ENCODE results near the gene ANKRD40.

GRCh38 chr17:50682938-50683337 is 24.8 kb downstream of the ANKRD40 start:
- TF ChIP-seq CTCF (IDR thresholded peaks at IDR 0.05) (no peak), POLR2A (IDR thresholded peaks at IDR 0.05) (no peak)
